GM18951 (cell line): ENCODE data around the gene ANO2.
"Not testable (repeated sequence)": the region's sequence is repeated elsewhere in the genome, so short reads cannot be mapped to it uniquely, and the experiment has no call there.

Experiments used
- POLR2A ChIP-seq: IDR thresholded peaks from 4 replicates; pipeline ENCODE4 v1.6.1; 2011; ENCODE audit warnings: mild to moderate bottlenecking; ENCODE audit not compliant: insufficient read length, insufficient read depth; ENCODE audit errors: extremely low read depth
- in situ Hi-C: fragments of 300-500 bp; cut with MboI; formaldehyde crosslinking; loops from one replicate; pipeline ENCODE4 v1.12.0; 2022; ENCODE audit warnings: low sequenced_read_pairs, mixed read lengths, inconsistent platforms; ENCODE audit not compliant: unreplicated experiment

Gene ANO2

GRCh38 chr12:5548152-5548943, 396.7 kb downstream of the ANO2 start:
- in situ Hi-C loops = no loop called here
- no peak for TF ChIP-seq POLR2A

DNA sequence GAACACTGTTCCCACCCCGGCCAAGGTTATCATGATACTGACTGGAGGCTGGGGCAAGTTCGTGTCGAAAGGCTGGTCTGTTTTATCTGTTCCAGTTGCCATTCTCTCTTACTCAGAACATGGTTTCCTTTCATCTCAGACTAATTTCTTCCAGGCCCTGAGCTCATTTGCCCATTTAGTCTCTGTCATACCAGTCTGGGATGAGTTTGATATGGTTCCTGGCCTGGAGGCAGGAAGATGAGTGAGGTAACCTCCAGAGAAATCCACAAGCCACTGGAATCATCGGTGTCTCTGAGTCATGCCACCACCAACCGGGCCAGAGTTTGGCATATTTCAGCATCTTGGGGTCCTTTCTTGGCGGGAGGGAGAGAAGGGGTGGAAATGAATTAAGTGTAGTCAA, 398.4 kb downstream of the ANO2 start:
- in situ Hi-C loops = no loop called here
- no peak for TF ChIP-seq POLR2A

DNA sequence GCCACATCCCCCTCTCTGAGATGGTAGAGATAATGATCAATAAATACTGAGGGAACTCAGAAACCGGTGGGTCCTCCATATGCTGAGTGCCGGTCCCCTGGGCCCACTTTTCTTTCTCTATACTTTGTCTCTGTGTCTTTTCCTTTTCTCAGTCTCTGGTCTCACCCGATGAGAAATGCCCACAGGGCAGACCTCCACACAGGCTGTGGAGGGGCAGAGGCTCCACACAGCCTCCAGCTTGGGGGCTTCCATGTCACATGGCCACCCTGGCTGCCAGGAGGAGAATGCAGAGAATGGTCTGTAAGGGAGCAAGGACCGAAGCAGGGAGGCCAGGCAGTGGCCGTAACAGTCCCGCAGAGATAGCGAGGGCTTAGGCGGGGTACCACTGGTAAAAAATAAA, 407.3 kb downstream of the ANO2 start:
- in situ Hi-C loops = no loop called here
- no peak for TF ChIP-seq POLR2A

DNA sequence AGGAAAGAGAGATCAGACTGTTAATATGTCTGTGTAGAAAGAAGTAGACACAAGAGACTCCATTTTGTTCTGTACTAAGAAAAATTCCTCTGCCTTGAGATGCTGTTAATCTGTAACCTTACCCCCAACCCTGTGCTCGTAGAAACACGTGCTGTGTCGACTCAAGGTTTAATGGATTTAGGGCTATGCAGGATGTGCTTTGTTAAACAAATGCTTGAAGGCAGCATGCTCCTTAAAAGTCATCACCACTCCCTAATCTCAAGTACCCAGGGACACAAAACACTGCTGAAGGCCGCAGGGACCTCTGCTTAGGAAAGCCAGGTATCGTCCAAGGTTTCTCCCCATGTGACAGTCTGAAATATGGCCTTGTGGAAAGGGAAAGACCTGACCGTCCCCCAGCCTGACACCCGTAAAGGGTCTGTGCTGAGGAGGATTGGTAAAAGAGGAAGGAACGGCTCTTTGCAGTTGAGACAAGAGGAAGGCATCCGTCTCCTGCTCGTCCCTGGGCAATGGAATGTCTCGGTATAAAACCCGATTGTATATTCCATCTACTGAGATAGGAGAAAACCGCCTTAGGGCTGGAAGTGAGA, 407.9 kb downstream of the ANO2 start:
- in situ Hi-C loops = not testable (repeated sequence)

DNA sequence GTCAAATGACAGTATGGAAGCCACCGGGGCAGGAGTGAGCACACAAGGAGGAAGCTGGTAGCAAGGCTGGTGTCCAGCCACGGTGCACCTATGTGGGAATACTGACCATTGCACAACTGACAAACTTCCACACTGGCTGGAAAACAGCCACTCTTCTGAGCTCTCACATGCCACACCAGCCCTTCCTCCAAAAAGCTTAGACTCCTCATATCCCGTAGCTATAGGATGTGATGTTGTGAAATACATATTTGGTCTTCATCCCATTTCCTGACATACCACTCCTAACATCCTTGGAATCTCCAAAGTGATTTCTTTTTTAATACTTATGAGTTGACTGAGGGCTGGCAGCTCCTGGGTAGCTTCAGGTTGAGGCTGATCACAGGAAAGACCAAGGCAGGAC, 409.5 kb downstream of the ANO2 start:
- in situ Hi-C loops = no loop called here
- TF ChIP-seq POLR2A = no peak

DNA sequence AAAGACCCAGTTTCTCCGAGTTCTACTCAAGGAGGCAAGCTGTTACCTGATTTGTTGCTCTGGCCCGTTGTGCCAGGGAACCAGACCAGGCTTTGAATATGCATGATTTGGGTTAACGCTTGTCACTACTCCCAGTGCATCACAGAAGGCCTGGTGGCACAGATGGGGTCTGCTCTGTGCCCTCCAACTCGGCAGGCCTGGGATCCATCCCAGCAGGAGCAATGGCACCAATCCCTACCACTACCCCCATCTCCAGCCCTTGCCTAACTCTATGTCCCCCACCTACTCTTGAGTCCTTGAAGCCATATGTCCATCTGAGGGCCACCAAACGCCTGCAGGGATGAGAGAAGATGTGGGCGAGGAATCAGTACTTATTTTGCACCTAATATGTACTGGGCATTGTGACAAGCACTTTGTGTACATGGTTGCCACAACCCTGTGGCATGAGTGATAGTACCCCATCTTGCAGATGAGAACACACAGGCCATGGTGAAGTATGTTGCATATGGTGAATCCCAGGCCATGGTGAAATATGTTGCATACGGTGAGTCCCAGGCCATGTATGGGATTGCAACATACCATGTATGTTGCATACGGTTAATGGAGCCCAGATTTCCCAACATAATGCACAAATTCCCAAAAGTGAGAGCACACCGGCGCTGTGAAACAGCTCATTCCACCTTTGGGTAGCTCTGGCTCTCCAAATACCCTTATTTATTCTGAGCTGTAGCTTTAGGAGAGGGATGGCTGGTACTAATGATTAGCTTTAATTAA, 410.4 kb downstream of the ANO2 start:
- in situ Hi-C loops = no loop called here
- TF ChIP-seq POLR2A = no peak

DNA sequence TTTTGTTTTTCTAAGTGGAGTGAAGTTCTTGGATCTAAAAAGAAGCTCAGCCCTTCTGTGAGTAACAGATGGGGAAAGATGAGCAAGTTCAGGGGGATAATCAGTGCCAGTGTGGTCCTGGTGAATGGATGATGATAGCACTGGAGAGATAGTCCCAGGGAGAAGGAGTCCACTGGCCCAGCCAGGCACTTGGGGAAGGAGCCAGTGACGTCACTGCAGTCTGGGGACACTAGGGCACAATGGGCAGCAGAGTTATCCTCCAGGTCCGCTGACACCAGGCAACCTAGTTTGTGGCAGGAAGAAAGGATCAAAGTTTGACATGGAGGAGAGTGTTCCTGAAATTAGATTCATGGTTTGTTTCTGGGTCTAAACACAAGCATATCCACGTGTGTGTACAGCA, 411.7 kb downstream of the ANO2 start:
- TF ChIP-seq POLR2A = no peak

GRCh38 chr12:5525783-5526367, 419.2 kb downstream of the ANO2 start:
- in situ Hi-C loops = no loop called here
- TF ChIP-seq POLR2A = no peak

More for the DNA sequence above, 411.7 kb downstream of the ANO2 start:
- in situ Hi-C loops = no loop called here

GRCh38 chr12:5524769-5525436, 420.2 kb downstream of the ANO2 start:
- in situ Hi-C loops = no loop called here
- TF ChIP-seq POLR2A = no peak

DNA sequence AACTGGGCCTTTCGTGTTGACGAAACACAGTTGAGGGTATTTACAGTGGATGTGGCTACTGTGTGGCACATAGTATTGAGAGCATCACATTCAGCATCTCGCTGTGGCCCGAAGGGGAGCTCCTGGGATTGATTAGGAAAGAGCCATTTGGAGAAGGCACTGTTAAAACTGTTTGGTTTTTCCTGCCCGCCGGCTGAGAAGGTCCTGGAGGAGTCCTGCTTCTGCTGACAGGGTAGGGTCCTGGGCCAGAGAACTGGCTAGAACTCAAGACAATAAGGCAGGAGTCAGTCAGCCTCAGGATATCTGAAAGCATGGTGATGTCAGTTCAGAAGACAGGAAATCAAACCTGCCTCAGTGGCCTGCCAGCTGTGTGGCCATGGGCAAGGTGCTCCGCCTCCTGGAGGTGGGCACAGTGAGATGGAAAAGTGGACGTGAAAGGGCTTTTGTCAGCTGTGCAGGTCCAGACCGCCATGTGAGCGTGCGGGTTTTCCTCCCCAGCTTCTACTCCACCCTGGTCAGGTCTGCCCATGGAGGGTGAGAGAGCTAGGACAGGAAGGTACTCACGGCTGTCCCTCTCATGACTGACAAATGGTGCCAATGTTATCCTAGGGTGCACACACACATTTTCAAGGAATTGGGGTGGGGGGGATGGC, 420.8 kb downstream of the ANO2 start:
- in situ Hi-C loops = no loop called here

DNA sequence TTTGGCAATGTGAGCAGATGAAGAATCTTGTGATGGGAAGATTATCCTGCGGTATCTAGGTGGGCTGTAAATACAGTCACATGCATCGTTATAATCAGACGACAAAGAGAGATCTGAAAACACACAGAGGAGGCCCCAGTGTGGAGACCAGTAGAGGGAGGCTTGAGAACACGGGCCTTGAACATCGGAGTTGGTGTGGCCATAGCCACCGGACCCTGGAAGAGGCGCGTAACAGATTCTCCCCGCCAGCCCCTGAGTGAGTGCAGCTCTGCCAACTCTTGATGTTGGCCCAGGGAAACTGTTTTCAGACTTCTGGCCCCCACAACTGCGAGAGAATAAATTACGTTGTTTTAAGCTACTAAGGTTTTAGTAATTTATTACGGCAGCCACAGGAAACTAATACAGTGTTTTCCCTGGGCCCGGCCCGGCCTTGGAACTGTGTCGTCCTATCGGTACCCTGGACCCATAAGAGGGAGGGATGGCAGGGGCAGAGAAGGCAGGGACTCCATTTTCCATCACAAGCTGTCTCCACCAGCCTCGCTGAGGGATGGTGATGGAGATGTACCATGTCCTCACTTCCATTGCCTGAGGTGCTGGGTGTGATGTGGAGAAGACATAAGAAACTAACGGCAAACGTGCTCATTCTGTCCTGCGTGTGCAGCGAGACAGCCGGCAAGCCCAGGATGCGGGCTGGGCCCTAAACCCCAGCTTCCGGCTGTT, 421.5 kb downstream of the ANO2 start:
- no peak for TF ChIP-seq POLR2A
- in situ Hi-C loops = no loop called here

More for the DNA sequence above, 420.8 kb downstream of the ANO2 start:
- no peak for TF ChIP-seq POLR2A
